ENCODE measurements around the gene MCTP1. TPM values are rescaled to one million over a fixed set of nuclear protein-coding genes. Genes with fewer than 3 reads are reported as not detected.

Gene MCTP1
- total and polyA plus RNA-seq, 10 of the 15 experiments (the other 5 are each of a cell fraction or from before 2014, with no cell fraction given), result 12.6 to 45.9 (median 18.8) TPM

- FAIRE-seq (no peak), DNase-seq (ENCODE audit: low read depth, low spot score) (no peak), ATAC-seq (no peak)
- RAD21 ChIA-PET (ENCODE audit: unreplicated experiment), result interaction anchor here (0.6 to 1.3 kb wide), 2 partner anchors 25 to 200 kb away, joined by 4 read pairs; no protein-coding TSS in a partner anchor
- no peaks in the 10 kb centered on the region for H3K36me3 ChIP-seq (ENCODE audit: control insufficient read depth in 2 of 2, insufficient read depth in 2 of 2, low read length in 1 of 2)
- in situ Hi-C loops (cut with MboI) (no loop called here), intact Hi-C loops (cut with micrococcal nuclease; ENCODE audit: unreplicated experiment) (no loop called here)
- H3K9ac ChIP-seq (ENCODE audit: control insufficient read depth, insufficient read depth, low read length), result no peak overlapping the region
- H2AFZ ChIP-seq (ENCODE audit: control insufficient read depth, low read depth, low read length), result no peak overlapping the region
- no TSS peak for BruUV-seq (replicated peaks)
- H3K79me2 ChIP-seq (ENCODE audit: control insufficient read depth, insufficient read depth, low read length), result no peaks in the 10 kb centered on the region
- WGBS (ENCODE audit: insufficient coverage, insufficient replicate concordance, low lambda C conversion rate, missing lambda C conversion rate), result 32% methylated on average over 1 of the region's 1 CpG
- no peaks in the 10 kb centered on the region for H3K9me3 ChIP-seq (replicated peaks; ENCODE audit: control insufficient read depth, insufficient read depth, low read length)
- POLR2A ChIA-PET, result no interaction called here
- no peak for TF ChIP-seq NFIC (IDR thresholded peaks at IDR 0.05; ENCODE audit: low read depth, low read length)
- no peak for TF ChIP-seq TCF7 (IDR thresholded peaks at IDR 0.05; ENCODE audit: borderline replicate concordance)
- TF ChIP-seq CHD4 (IDR thresholded peaks at IDR 0.05), result no peak
- no peak for TF ChIP-seq BCLAF1 (IDR thresholded peaks at IDR 0.05)
- TF ChIP-seq MYC (IDR thresholded peaks at IDR 0.05; ENCODE audit: insufficient read depth, insufficient read length, insufficient replicate concordance, low read length, severe bottlenecking), result no peak
- no peak for TF ChIP-seq BMI1 (IDR thresholded peaks at IDR 0.05; ENCODE audit: borderline replicate concordance)
- TF ChIP-seq, protein P1, sequence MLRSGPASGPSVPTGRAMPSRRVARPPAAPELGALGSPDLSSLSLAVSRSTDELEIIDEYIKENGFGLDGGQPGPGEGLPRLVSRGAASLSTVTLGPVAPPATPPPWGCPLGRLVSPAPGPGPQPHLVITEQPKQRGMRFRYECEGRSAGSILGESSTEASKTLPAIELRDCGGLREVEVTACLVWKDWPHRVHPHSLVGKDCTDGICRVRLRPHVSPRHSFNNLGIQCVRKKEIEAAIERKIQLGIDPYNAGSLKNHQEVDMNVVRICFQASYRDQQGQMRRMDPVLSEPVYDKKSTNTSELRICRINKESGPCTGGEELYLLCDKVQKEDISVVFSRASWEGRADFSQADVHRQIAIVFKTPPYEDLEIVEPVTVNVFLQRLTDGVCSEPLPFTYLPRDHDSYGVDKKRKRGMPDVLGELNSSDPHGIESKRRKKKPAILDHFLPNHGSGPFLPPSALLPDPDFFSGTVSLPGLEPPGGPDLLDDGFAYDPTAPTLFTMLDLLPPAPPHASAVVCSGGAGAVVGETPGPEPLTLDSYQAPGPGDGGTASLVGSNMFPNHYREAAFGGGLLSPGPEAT (IDR thresholded peaks at IDR 0.05; ENCODE audit: low read depth), result no peak
- no peak for TF ChIP-seq E4F1 (IDR thresholded peaks at IDR 0.05; ENCODE audit: borderline replicate concordance, partially characterized antibody)
- TF ChIP-seq, protein P2, sequence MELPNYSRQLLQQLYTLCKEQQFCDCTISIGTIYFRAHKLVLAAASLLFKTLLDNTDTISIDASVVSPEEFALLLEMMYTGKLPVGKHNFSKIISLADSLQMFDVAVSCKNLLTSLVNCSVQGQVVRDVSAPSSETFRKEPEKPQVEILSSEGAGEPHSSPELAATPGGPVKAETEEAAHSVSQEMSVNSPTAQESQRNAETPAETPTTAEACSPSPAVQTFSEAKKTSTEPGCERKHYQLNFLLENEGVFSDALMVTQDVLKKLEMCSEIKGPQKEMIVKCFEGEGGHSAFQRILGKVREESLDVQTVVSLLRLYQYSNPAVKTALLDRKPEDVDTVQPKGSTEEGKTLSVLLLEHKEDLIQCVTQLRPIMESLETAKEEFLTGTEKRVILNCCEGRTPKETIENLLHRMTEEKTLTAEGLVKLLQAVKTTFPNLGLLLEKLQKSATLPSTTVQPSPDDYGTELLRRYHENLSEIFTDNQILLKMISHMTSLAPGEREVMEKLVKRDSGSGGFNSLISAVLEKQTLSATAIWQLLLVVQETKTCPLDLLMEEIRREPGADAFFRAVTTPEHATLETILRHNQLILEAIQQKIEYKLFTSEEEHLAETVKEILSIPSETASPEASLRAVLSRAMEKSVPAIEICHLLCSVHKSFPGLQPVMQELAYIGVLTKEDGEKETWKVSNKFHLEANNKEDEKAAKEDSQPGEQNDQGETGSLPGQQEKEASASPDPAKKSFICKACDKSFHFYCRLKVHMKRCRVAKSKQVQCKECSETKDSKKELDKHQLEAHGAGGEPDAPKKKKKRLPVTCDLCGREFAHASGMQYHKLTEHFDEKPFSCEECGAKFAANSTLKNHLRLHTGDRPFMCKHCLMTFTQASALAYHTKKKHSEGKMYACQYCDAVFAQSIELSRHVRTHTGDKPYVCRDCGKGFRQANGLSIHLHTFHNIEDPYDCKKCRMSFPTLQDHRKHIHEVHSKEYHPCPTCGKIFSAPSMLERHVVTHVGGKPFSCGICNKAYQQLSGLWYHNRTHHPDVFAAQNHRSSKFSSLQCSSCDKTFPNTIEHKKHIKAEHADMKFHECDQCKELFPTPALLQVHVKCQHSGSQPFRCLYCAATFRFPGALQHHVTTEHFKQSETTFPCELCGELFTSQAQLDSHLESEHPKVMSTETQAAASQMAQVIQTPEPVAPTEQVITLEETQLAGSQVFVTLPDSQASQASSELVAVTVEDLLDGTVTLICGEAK (IDR thresholded peaks at IDR 0.05; ENCODE audit: borderline replicate concordance), result no peak
- no peak for TF ChIP-seq RAD21 (IDR thresholded peaks at IDR 0.05; ENCODE audit: insufficient read depth, low read depth, low read length)
- TF ChIP-seq IKZF1 (conservative IDR thresholded peaks at IDR 0.05), result no peak
- SMC1A ChIA-PET (ENCODE audit: uncharacterized antibody, unreplicated experiment), result interaction anchor here (0.7 to 1.3 kb wide), 4 partner anchors 13 to 204 kb away, joined by 3 to 4 read pairs (median 4); no protein-coding TSS in a partner anchor
- CTCF ChIA-PET, result interaction anchor here (0.5 to 0.8 kb wide), 2 partner anchors 13 to 909 kb away, joined by 3 to 4 read pairs; no protein-coding TSS in a partner anchor
- no peaks in the 10 kb centered on the region for H3K4me1 ChIP-seq (ENCODE audit: control insufficient read depth, insufficient read depth, low read length)
- no peak overlapping the region for H3K4me2 ChIP-seq (ENCODE audit: control insufficient read depth, insufficient read depth)
- H4K20me1 ChIP-seq (ENCODE audit: control insufficient read depth, insufficient read depth), result no peaks in the 10 kb centered on the region
- no peak overlapping the region for H3K27ac ChIP-seq (ENCODE audit: control insufficient read depth, insufficient read depth)
- no peaks in the 10 kb centered on the region for H3K27me3 ChIP-seq (replicated peaks in 1 of 2; ENCODE audit: control insufficient read depth in 2 of 2, insufficient read depth in 2 of 2, low read length in 1 of 2)
- H3K4me3 ChIP-seq, result no peak overlapping the region
Observed at GRCh38 chr5:94725142-94725541, 559.8 kb downstream of the MCTP1 start.

All from GM12878 (cell line).